SK-N-SH (cell line): ENCODE measurements around the gene TFB2M. TPM values are rescaled to one million over a fixed set of nuclear protein-coding genes. Genes with fewer than 3 reads are reported as not detected.
A peak's percentile ranks its signal among the peaks of the same experiment; 100 is the strongest.

ENCODE experiments used
- CTCF ChIA-PET: fragments of 300-600, 350-600 bp; formaldehyde crosslinking; extraction: SDS; loops from one replicate; lab custom pipeline; 2021; lab: Yijun Ruan, JAX
- POLR2A ChIA-PET: fragments of 350-600 bp; sonication (Branson Sonifier 250); formaldehyde crosslinking; extraction: SDS; loops from one replicate; lab custom pipeline; 2020; ENCODE audit warnings: antibody characterized with exemption, inconsistent platforms; lab: Yijun Ruan, JAX
- DNase-seq: peaks from one replicate; pipeline ENCODE4 v3.0.0; 2012
- H2AFZ ChIP-seq: fragments of 200-600 bp; sonication (generic); 2 replicates; pipeline ENCODE4 v1.8.1; 2016; ENCODE audit warnings: antibody characterized with exemption, mild to moderate bottlenecking, low read depth
- H3F3A ChIP-seq: fragments of 200-600 bp; sonication (generic); replicated peaks from 2 replicates; pipeline ENCODE3; 2016; ENCODE audit warnings: antibody characterized with exemption, mild to moderate bottlenecking; ENCODE audit not compliant: insufficient read depth
- H3K27ac ChIP-seq, 2 experiments: fragments of 200-500 bp in 1 of 2; fragments of 200-600 bp in 1 of 2; sonication (Bioruptor generic) in 1 of 2; sonication (generic), shearing (Covaris generic) in 1 of 2; 2 replicates each; pipeline versions ENCODE4 v1.5.1 to v1.6.1; 2014 to 2016; ENCODE audit warnings: low read depth in 2 of 2, inconsistent platforms in 1 of 2, low read length in 1 of 2, mild to moderate bottlenecking in 1 of 2, mixed read lengths in 1 of 2
- H3K27me3 ChIP-seq: fragments of 200-600 bp; sonication (generic), shearing (Covaris generic); 2 replicates; pipeline ENCODE4 v1.6.1; 2016; ENCODE audit warnings: mixed run types; ENCODE audit not compliant: insufficient read depth
- H3K36me3 ChIP-seq, 2 experiments: fragments of 200-500 bp in 1 of 2; fragments of 200-600 bp in 1 of 2; sonication (Bioruptor generic) in 1 of 2; sonication (generic) in 1 of 2; replicated peaks in 1 of 2; 2 replicates each; pipeline versions ENCODE3 to v1.5.1; 2014 to 2016; ENCODE audit warnings: low read length in 1 of 2, mild to moderate bottlenecking in 1 of 2; ENCODE audit not compliant: insufficient read depth in 2 of 2, control insufficient read depth in 1 of 2
- H3K4me1 ChIP-seq, 2 experiments: fragments of 200-500 bp in 1 of 2; fragments of 200-600 bp in 1 of 2; sonication (Bioruptor generic) in 1 of 2; sonication (generic), shearing (Covaris generic) in 1 of 2; 2 replicates each; pipeline versions ENCODE4 v1.5.1 to v1.6.1; 2014 to 2016; ENCODE audit warnings: low read depth in 1 of 2, low read length in 1 of 2, mixed run types in 1 of 2; ENCODE audit not compliant: insufficient read depth in 2 of 2, control insufficient read depth in 1 of 2
- H3K4me2 ChIP-seq: fragments of 200-600 bp; sonication (generic), shearing (Covaris generic); 2 replicates; pipeline ENCODE4 v1.6.1; 2017; ENCODE audit warnings: mixed run types
- H3K4me3 ChIP-seq, 2 experiments: fragments of 200-500 bp in 1 of 2; fragments of 200-600 bp in 1 of 2; sonication (Bioruptor generic) in 1 of 2; sonication (generic), shearing (Covaris generic) in 1 of 2; 2 replicates each; pipeline versions ENCODE4 v1.5.1 to v1.8.1; 2014 to 2016; ENCODE audit warnings: low read depth in 2 of 2, inconsistent platforms in 1 of 2, low read length in 1 of 2, mild to moderate bottlenecking in 1 of 2, mixed read lengths in 1 of 2, moderate library complexity in 1 of 2
- H3K79me2 ChIP-seq: fragments of 200-600 bp; sonication (generic); 2 replicates; pipeline ENCODE4 v1.8.1; 2017; ENCODE audit warnings: mild to moderate bottlenecking; ENCODE audit not compliant: insufficient read depth
- H3K9ac ChIP-seq: fragments of 200-600 bp; sonication (generic); 2 replicates; pipeline ENCODE4 v1.6.1; 2017; ENCODE audit warnings: mixed run types
- H3K9me2 ChIP-seq: fragments of 200-600 bp; sonication (generic); 2 replicates; pipeline ENCODE4 v1.6.1; 2017; ENCODE audit warnings: mixed run types
- H3K9me3 ChIP-seq: fragments of 200-600 bp; sonication (generic); 2 replicates; pipeline ENCODE4 v1.6.1; 2017; ENCODE audit warnings: mixed run types, mild to moderate bottlenecking, moderate library complexity
- H4K20me1 ChIP-seq: fragments of 200-600 bp; sonication (generic); 2 replicates; pipeline ENCODE4 v1.6.1; 2017; ENCODE audit warnings: mild to moderate bottlenecking, mixed run types; ENCODE audit not compliant: insufficient read depth
- CHD2 ChIP-seq: fragments of 150-350 bp; IDR thresholded peaks from 2 replicates; pipeline ENCODE4 v1.6.1; 2018; ENCODE audit warnings: low read length; ENCODE audit not compliant: partially characterized antibody
- CTCF ChIP-seq: fragments of 200-600 bp; sonication (generic); IDR thresholded peaks from 2 replicates; pipeline ENCODE4 v1.6.1; 2017; ENCODE audit warnings: antibody characterized with exemption, mild to moderate bottlenecking, moderate library complexity
- ELF1 ChIP-seq: IDR thresholded peaks from 2 replicates; pipeline ENCODE4 v1.4.0; 2012
- EZH2phosphoT487 ChIP-seq: fragments of 200-600 bp; sonication (generic); IDR thresholded peaks from 2 replicates; pipeline ENCODE4 v1.6.1; 2017; ENCODE audit warnings: low read depth, mixed run types, mild to moderate bottlenecking, antibody characterized with exemption, moderate library complexity, borderline replicate concordance
- GABPA ChIP-seq: IDR thresholded peaks from 2 replicates; pipeline ENCODE4 v1.4.0; 2012; ENCODE audit warnings: low read depth, mild to moderate bottlenecking
- GATA2 ChIP-seq: sonication (generic); formaldehyde crosslinking; IDR thresholded peaks from 2 replicates; pipeline ENCODE4 v1.5.0; 2020; ENCODE audit warnings: mild to moderate bottlenecking, missing genetic modification reagents
- IRF3 ChIP-seq: fragments of 150-350 bp; IDR thresholded peaks from 2 replicates; pipeline ENCODE4 v1.6.1; 2016; ENCODE audit warnings: mild to moderate bottlenecking, low read depth, low read length
- MAX ChIP-seq: IDR thresholded peaks from 2 replicates; pipeline ENCODE4 v1.4.0; 2012; ENCODE audit warnings: low read depth
- MEF2A ChIP-seq: IDR thresholded peaks from 2 replicates; pipeline ENCODE4 v1.4.0; 2012; ENCODE audit warnings: low read depth, borderline replicate concordance
- NFIC ChIP-seq: IDR thresholded peaks from 2 replicates; pipeline ENCODE4 v1.4.0; 2012; ENCODE audit warnings: borderline replicate concordance
- NRF1 ChIP-seq: IDR thresholded peaks from 2 replicates; pipeline ENCODE4 v1.6.1; 2012; ENCODE audit warnings: low read depth, mild to moderate bottlenecking, low read length
- PBX3 ChIP-seq: IDR thresholded peaks from 2 replicates; pipeline ENCODE4; 2012
- POLR2AphosphoS5 ChIP-seq: IDR thresholded peaks from 2 replicates; pipeline ENCODE4 v1.6.1; 2012; ENCODE audit warnings: low read depth, low read length
- RCOR1 ChIP-seq: fragments of 150-350 bp; IDR thresholded peaks from 2 replicates; pipeline ENCODE4 v1.6.1; 2017; ENCODE audit warnings: antibody characterized with exemption, low read length
- SMC3 ChIP-seq: IDR thresholded peaks from 2 replicates; pipeline ENCODE4 v1.6.1; 2012; ENCODE audit warnings: low read depth, low read length, improper control_type of control experiment
- TEAD4 ChIP-seq: IDR thresholded peaks from 2 replicates; pipeline ENCODE4 v1.4.0; 2012; ENCODE audit warnings: mild to moderate bottlenecking, borderline replicate concordance; ENCODE audit not compliant: insufficient read depth
- USF1 ChIP-seq: IDR thresholded peaks from 2 replicates; pipeline ENCODE4 v1.4.0; 2012; ENCODE audit warnings: low read depth, borderline replicate concordance
- YY1 ChIP-seq: IDR thresholded peaks from 2 replicates; pipeline ENCODE4 v1.4.0; 2012; ENCODE audit warnings: low read depth, mild to moderate bottlenecking
- ZBTB33 ChIP-seq: IDR thresholded peaks from 2 replicates; pipeline ENCODE4 v1.4.0; 2012; ENCODE audit warnings: low read depth, borderline replicate concordance
- WGBS: methylation state at CpG from one replicate; pipeline ENCODE4 v1.1.6; 2017; ENCODE audit warnings: low lambda C conversion rate; 5-methylcytosine and 5-hydroxymethylcytosine counted together
- polyA plus RNA-seq, 3 experiments: library from polyadenylated mRNA; depleted of rRNA; stranded (reverse); fragments of >200 nt; gene quantifications; 2 replicates each; pipeline ENCODE4 v1.2.3, GENCODE V29; 2012

Gene TFB2M
- polyA plus RNA-seq, 1 of the 3 experiments (the other 2 are of a cell fraction): 17.3 TPM

DNA sequence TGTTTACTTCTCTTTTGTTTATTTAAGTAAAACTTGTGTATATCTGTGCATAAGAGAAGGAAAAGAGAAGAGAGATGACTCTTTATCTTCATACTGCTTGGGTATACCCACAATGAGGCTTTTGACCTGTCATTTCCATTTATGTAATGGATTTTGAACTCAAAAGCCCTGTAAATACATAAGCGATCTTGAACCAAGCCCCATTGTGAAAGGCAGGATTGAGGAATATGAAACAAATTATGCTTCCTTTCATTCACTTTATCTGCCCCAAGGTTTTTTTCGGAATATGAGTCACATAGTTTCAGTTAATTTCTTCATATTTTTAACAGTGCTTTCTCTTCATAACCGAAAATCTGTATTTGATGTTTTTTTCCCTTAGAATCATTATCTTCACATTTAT lies 21.5 kb upstream of the TFB2M start (continued):
- TF ChIP-seq ZBTB33: no peak
- TF ChIP-seq CTCF: no peak
- no peak for TF ChIP-seq SMC3
- no peak for TF ChIP-seq TEAD4
- TF ChIP-seq USF1: no peak
- no peak for TF ChIP-seq YY1
- TF ChIP-seq ELF1: no peak

DNA sequence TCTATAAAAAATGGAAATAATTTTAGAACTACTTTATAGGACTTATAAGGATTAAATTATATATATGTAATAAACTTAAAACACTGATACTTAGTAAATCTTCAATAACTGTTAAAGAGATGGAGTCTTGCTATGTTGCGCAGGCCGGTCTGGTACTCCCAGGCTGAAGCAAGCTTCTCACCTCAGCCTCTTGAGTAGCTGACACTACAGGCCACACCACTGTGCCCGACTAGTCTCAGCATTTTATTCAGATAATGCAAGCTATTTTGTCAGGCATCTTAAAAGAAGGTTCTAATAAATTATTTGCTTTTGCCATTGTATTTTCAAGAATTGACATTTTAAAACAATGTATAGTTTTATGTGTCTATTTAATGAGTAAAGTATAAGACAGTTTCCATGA lies 21.0 kb upstream of the TFB2M start:
- Histone ChIP-seq H4K20me1 (no peaks in the 10 kb centered on the region), H3K9me3 (no peaks in the 10 kb centered on the region), H3K4me3 (peak overlapping the region in 1 of 2 experiments; percentile 26; a peak in 1 of 4 replicates), H3K36me3 (peaks cover 5 to 24% of the 10 kb centered on the region in 2 experiments), H3K4me1 (peaks cover 11 to 21% of the 10 kb centered on the region in 2 experiments), H3F3A (peaks cover 20% of the 10 kb centered on the region), H3K27ac (peak overlapping the region; percentile 90 to 91), H3K27me3 (no peaks in the 10 kb centered on the region), H3K79me2 (peaks cover 89% of the 10 kb centered on the region), H2AFZ (no peak overlapping the region), H3K9ac (peak overlapping the region; percentile 59), H3K4me2 (peak overlapping the region; percentile 70), H3K9me2 (no peaks in the 10 kb centered on the region)
- TF ChIP-seq YY1 (no peak), CHD2 (no peak), ELF1 (no peak), PBX3 (no peak), GATA2 (no peak), MEF2A (no peak), GABPA (no peak), POLR2AphosphoS5 (no peak), ZBTB33 (no peak), NRF1 (no peak), IRF3 (no peak), MAX (no peak), EZH2phosphoT487 (no peak), NFIC (no peak), RCOR1 (no peak)
- 83% methylated on average over 3 of the region's 3 CpGs for WGBS
- ChIA-PET CTCF (no interaction called here), POLR2A (no interaction called here)
- no peak for DNase-seq
